ENCODE measurements around the gene APOL4. TPM values are rescaled to one million over a fixed set of nuclear protein-coding genes. Genes with fewer than 3 reads are reported as not detected.

The APOL4 gene
- total RNA-seq, 1 donor from 2014 or later = not detected

DNA sequence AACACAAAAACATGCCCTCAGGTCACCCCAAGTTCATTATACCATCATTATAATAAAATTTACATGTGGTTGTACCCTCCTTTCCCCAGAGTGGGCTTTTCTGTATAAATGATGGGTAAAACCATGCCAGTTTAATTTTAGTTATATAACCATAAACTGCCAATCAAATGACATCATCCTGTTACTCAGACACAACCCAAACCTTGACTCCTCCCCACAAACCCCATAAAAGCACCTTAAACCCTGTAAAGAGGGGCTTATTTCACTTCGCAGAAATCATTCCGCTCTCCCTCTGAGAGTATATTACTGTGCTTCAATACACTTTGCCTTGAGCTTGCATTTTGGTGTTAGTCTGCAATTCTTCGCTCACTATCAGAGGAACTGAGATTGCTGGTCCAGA lies 35.5 kb downstream of the APOL4 start:
- Histone ChIP-seq H3K79me2 (ENCODE audit: insufficient read depth, low read length) (no peaks in the 10 kb centered on the region), H3K36me3 (ENCODE audit: insufficient read depth, low read length) (no peaks in the 10 kb centered on the region), H3K4me1 (ENCODE audit: insufficient read depth, low read length) (no peaks in the 10 kb centered on the region), H3K9ac (ENCODE audit: low read length) (no peak overlapping the region), H3K4me3 (ENCODE audit: insufficient read depth, low read depth, low read length) (no peak overlapping the region), H3K9me3 (ENCODE audit: insufficient read depth, low read depth, low read length) (no peaks in the 10 kb centered on the region), H2AFZ (ENCODE audit: low read depth, low read length) (no peak overlapping the region), H4K20me1 (ENCODE audit: insufficient read depth, low read length) (no peaks in the 10 kb centered on the region), H3K27ac (ENCODE audit: low read depth, low read length) (no peak overlapping the region), H3K27me3 (ENCODE audit: insufficient read depth, low read length) (peaks cover 23% of the 10 kb centered on the region), H3K4me2 (ENCODE audit: low read length) (no peak overlapping the region)
- Mint-ChIP-seq H3K36me3 (ENCODE audit: low read depth, unreplicated experiment) (no peaks in the 10 kb centered on the region), H3K4me1 (ENCODE audit: low read depth, unreplicated experiment) (peaks cover 2% of the 10 kb centered on the region), H3K27ac (ENCODE audit: unreplicated experiment) (no peak overlapping the region), H3K9me3 (ENCODE audit: unreplicated experiment) (no peaks in the 10 kb centered on the region), H3K4me3 (ENCODE audit: unreplicated experiment) (no peak overlapping the region), H3K27me3 (ENCODE audit: low read depth, unreplicated experiment) (peaks cover 7% of the 10 kb centered on the region)
- no peak for FAIRE-seq
- no peak for DNase-seq (ENCODE audit: low read depth)
- TF ChIP-seq EZH2 (IDR thresholded peaks at IDR 0.05; ENCODE audit: insufficient read depth, low read length) = no peak
- TF ChIP-seq, protein P1, sequence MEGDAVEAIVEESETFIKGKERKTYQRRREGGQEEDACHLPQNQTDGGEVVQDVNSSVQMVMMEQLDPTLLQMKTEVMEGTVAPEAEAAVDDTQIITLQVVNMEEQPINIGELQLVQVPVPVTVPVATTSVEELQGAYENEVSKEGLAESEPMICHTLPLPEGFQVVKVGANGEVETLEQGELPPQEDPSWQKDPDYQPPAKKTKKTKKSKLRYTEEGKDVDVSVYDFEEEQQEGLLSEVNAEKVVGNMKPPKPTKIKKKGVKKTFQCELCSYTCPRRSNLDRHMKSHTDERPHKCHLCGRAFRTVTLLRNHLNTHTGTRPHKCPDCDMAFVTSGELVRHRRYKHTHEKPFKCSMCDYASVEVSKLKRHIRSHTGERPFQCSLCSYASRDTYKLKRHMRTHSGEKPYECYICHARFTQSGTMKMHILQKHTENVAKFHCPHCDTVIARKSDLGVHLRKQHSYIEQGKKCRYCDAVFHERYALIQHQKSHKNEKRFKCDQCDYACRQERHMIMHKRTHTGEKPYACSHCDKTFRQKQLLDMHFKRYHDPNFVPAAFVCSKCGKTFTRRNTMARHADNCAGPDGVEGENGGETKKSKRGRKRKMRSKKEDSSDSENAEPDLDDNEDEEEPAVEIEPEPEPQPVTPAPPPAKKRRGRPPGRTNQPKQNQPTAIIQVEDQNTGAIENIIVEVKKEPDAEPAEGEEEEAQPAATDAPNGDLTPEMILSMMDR (IDR thresholded peaks at IDR 0.05; ENCODE audit: insufficient read depth, low read depth, low read length) = no peak

DNA sequence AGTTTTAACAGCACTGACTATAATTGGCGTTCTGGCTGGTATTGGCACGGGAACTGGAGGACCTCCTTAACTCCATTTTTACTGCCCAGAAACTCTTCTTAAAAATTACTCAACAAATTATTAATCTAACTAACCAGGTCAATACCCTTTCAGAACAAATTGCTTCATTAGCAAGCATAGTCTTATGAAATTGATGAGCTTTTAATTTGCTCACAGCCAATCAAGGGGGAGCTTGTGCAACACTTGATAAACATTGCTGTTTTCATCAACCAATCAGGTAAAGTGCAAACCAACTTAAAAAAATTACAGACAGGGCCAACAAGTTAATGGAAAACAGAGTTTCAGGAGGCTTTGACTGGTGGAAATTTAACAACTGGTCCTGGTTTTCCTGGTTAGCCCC lies 36.5 kb downstream of the APOL4 start:
- Histone ChIP-seq H4K20me1 (ENCODE audit: insufficient read depth, low read length) (no peaks in the 10 kb centered on the region), H3K27ac (ENCODE audit: low read depth, low read length) (no peak overlapping the region), H3K9me3 (ENCODE audit: insufficient read depth, low read depth, low read length) (no peaks in the 10 kb centered on the region), H3K27me3 (ENCODE audit: insufficient read depth, low read length) (peaks cover 23% of the 10 kb centered on the region), H3K36me3 (ENCODE audit: insufficient read depth, low read length) (no peaks in the 10 kb centered on the region), H3K9ac (ENCODE audit: low read length) (no peak overlapping the region), H3K4me3 (ENCODE audit: insufficient read depth, low read depth, low read length) (no peak overlapping the region), H3K4me2 (ENCODE audit: low read length) (no peak overlapping the region), H3K4me1 (ENCODE audit: insufficient read depth, low read length) (no peaks in the 10 kb centered on the region), H3K79me2 (ENCODE audit: insufficient read depth, low read length) (no peaks in the 10 kb centered on the region), H2AFZ (ENCODE audit: low read depth, low read length) (no peak overlapping the region)
- Mint-ChIP-seq H3K4me1 (ENCODE audit: low read depth, unreplicated experiment) (peaks cover 8% of the 10 kb centered on the region), H3K27me3 (ENCODE audit: low read depth, unreplicated experiment) (peaks cover 9% of the 10 kb centered on the region), H3K27ac (ENCODE audit: unreplicated experiment) (no peak overlapping the region), H3K4me3 (ENCODE audit: unreplicated experiment) (no peak overlapping the region), H3K36me3 (ENCODE audit: low read depth, unreplicated experiment) (no peaks in the 10 kb centered on the region), H3K9me3 (ENCODE audit: unreplicated experiment) (no peaks in the 10 kb centered on the region)
- no peak for DNase-seq (ENCODE audit: low read depth)
- FAIRE-seq = no peak
- no peak for TF ChIP-seq EZH2 (IDR thresholded peaks at IDR 0.05; ENCODE audit: insufficient read depth, low read length)
- TF ChIP-seq, protein P1 (IDR thresholded peaks at IDR 0.05; ENCODE audit: insufficient read depth, low read depth, low read length) = no peak

DNA sequence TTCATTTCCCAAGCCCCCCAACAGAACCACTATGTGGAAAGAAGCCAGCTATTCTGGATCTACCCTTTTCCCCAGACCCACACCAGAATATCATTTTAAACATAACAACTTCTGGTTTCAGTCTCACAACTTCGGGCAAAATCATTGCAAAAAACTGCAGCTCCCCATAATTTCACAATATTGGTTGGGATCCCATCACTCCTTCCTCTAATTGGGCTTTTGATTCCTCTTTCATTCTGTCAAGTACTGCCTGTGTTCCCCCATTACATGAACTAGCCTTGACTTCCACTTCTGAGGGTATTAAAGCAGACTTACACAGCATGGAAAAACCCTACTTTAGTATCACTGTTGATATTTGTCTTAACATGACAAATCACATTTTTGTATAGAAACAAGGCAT lies 37.0 kb downstream of the APOL4 start:
- no peak overlapping the region for H3K27ac Mint-ChIP-seq (ENCODE audit: unreplicated experiment)
- Histone ChIP-seq H4K20me1 (ENCODE audit: insufficient read depth, low read length) (no peaks in the 10 kb centered on the region), H2AFZ (ENCODE audit: low read depth, low read length) (no peak overlapping the region), H3K79me2 (ENCODE audit: insufficient read depth, low read length) (no peaks in the 10 kb centered on the region), H3K27me3 (ENCODE audit: insufficient read depth, low read length) (peaks cover 23% of the 10 kb centered on the region), H3K36me3 (ENCODE audit: insufficient read depth, low read length) (no peaks in the 10 kb centered on the region), H3K4me1 (ENCODE audit: insufficient read depth, low read length) (no peaks in the 10 kb centered on the region), H3K4me3 (ENCODE audit: insufficient read depth, low read depth, low read length) (no peak overlapping the region), H3K9ac (ENCODE audit: low read length) (no peak overlapping the region), H3K9me3 (ENCODE audit: insufficient read depth, low read depth, low read length) (no peaks in the 10 kb centered on the region), H3K27ac (ENCODE audit: low read depth, low read length) (no peak overlapping the region), H3K4me2 (ENCODE audit: low read length) (no peak overlapping the region)
- TF ChIP-seq, protein P1 (IDR thresholded peaks at IDR 0.05; ENCODE audit: insufficient read depth, low read depth, low read length) = no peak
- TF ChIP-seq EZH2 (IDR thresholded peaks at IDR 0.05; ENCODE audit: insufficient read depth, low read length) = no peak
- DNase-seq (ENCODE audit: low read depth) (no peak), FAIRE-seq (no peak)
- H3K4me1 Mint-ChIP-seq (ENCODE audit: low read depth, unreplicated experiment) = peaks cover 8% of the 10 kb centered on the region
- no peaks in the 10 kb centered on the region for H3K9me3 Mint-ChIP-seq (ENCODE audit: unreplicated experiment)
- no peaks in the 10 kb centered on the region for H3K36me3 Mint-ChIP-seq (ENCODE audit: low read depth, unreplicated experiment)
- peaks cover 9% of the 10 kb centered on the region for H3K27me3 Mint-ChIP-seq (ENCODE audit: low read depth, unreplicated experiment)
- H3K4me3 Mint-ChIP-seq (ENCODE audit: unreplicated experiment) = no peak overlapping the region

Measured in astrocyte (in vitro differentiated cells and primary cell).